Right renal cortex interstitium (tissue), 3 donors: ENCODE data around the gene MLLT6. TPM values are rescaled to one million over a fixed set of nuclear protein-coding genes. Genes with fewer than 3 reads are reported as not detected.
"Not testable (repeated sequence)": the region's sequence is repeated elsewhere in the genome, so short reads cannot be mapped to it uniquely, and the experiment has no call there.

Experiments
- DNase-seq, 3 donors: peaks; one replicate each; pipeline ENCODE4 v3.0.0-alpha.2; 2013; ENCODE audit warnings: low read depth in 3 of 3, low spot score in 2 of 3
- polyA plus RNA-seq, 3 donors: library from polyadenylated mRNA; unstranded; fragments of 120-200 nt; gene quantifications; one replicate each; pipeline ENCODE4 v1.2.1, GENCODE V29; 2013; ENCODE audit not compliant: insufficient read length in 3 of 3

Gene MLLT6
- polyA plus RNA-seq, 3 donors: 55.6 to 64.2 (median 63.0) TPM

DNA sequence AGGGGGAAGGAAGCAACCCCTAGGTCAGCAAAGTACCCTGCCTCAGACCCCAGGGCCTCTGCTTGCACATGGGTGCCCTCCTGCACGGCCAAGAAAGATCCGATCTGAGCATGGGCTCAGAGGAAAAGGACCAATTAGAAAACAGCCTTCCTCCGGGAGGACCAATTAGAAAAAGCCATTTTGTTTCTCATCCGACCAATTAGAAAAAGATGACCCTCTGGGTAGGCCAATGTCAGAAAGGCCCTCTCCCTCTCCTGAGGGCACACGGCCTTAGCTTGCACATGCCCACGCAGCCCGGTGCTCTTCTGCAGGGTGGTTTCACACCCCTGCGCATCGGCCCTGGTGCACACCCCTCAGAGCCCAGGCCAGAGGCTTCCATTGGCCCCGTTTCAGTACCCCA is 20.0 kb downstream of the MLLT6 start:
- DNase-seq: no peak

GRCh38 chr17:38726145-38726544 is 21.1 kb downstream of the MLLT6 start:
- not testable (repeated sequence) for DNase-seq

GRCh38 chr17:38727736-38728135 is 22.7 kb downstream of the MLLT6 start:
- DNase-seq: no peak

DNA sequence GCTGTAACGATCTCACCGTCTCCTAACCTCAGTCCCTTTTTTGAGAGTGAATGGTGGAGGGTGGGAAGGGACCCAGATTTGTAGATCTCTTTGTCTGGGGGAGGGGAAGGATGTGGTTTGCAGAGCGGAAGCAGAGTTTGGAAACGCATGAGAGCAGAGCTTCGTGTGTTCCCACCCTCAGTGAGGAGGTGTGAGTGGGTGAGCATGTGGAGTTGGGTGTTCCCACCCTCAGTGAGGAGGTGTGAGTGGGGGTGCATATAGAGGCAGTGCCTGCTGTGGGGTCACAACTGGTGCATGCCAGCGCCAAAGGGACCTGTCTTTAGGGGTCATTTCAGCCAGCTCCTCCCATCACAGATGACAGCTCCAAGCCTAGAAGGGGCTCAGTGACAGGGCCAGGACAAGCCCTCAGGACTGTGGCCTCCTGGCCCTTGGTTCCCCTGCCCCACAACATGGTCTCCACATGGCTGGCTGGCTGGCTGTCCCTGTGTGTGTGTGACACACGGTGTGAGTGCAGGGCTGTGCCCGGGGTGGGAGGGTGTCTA is 23.3 kb downstream of the MLLT6 start:
- no peak for DNase-seq

- DNase-seq: no peak
Observed at GRCh38 chr17:38729368-38729885, 24.4 kb downstream of the MLLT6 start.

GRCh38 chr17:38729886-38730525 is 24.9 kb downstream of the MLLT6 start, which contains the start of gene CISD3:
CISD3 (plus strand) TSS chr17:38730341; CDS start chr17:38730359, 18 bp downstream.
- no peak for DNase-seq

- DNase-seq: no peak
Observed at GRCh38 chr17:38730526-38731379, 25.7 kb downstream of the MLLT6 start.

GRCh38 chr17:38731526-38732294 is 26.6 kb downstream of the MLLT6 start:
- no peak for DNase-seq

- DNase-seq: no peak
Observed at GRCh38 chr17:38732376-38733281, 27.6 kb downstream of the MLLT6 start.

- no peak for DNase-seq
Observed at GRCh38 chr17:38733282-38733981, 28.4 kb downstream of the MLLT6 start.

DNA sequence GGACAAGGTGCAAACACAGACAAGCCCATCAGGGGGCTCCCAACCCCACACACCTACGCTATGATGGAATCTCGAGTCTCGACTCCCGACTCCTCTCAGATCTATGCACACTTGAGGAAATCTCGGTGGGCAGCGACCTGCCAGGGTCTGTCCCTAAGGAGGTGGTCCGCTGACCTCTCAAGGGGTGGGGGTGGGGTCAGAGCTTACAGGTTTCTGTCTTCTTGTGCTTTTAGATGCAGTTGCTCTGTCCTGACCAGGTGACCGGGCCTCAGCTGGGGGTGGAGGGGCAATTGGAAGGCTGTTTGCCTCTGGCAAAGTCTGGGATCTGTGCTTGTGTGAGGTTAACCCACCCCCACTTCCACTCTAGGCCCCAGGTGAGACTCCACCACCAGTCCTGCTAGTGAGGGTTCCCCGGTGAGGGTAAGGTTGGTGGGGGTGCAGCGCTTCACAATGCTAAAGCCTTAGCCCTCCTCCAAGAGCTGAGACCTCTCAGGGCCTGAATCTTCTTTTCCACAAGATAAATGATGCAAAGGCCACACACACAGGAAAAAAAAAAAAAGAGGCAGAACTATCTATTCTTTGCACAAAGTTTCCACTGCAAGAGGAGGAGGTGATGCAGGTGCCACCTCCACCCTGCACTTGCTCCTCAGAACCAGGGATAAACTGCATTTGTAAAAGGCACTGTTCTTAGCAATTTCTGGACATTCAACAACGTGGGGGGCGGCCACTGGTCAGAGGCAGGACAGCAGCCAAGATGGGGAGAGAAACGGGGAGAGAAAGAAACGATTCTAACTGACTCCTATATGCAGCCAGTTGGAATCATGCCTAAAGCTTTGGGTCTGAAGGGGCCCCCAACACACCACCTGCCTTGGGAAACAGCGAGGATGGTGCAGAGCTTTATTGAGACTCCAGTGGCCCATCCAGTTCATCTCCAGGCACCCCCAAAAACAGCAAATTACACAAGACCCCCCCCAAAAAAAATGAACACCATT is 29.2 kb downstream of the MLLT6 start:
- no peak for DNase-seq

GRCh38 chr17:38735161-38735997 is 30.3 kb downstream of the MLLT6 start:
- DNase-seq: no peak

GRCh38 chr17:38738007-38738662 is 33.1 kb downstream of the MLLT6 start:
- no peak for DNase-seq

- DNase-seq: no peak
Observed at GRCh38 chr17:38738686-38739085, 33.6 kb downstream of the MLLT6 start.

DNA sequence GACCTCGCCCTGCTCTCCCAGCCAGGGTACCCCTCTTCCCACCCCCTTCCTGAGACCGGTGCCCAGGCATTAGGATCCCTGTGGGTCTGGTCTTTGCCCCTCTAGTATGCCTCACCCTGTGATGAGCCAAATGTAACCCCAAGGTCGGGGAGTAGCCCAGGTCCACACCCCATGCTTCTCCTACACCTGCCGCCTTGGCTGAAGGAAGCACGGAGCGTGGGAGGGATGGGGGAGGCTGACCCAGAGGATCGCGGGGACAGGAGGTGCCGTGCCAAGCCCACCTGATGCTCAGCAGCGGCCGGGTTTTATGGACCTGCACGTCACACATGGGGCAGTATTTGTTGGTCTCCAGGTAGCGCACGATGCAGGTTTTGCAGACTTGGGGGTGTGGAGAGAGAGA is 34.2 kb downstream of the MLLT6 start:
- no peak for DNase-seq

GRCh38 chr17:38740044-38740443 is 35.0 kb downstream of the MLLT6 start:
- no peak for DNase-seq
